Neuronal stem cell (in vitro differentiated cells): ENCODE measurements around the gene ZNF718.
"Not testable (repeated sequence)": the region's sequence is repeated elsewhere in the genome, so short reads cannot be mapped to it uniquely, and the experiment has no call there.

Experiments
- DNase-seq: peaks from one replicate; pipeline ENCODE4 v3.0.0-alpha.2; 2013; ENCODE audit warnings: low spot score
- H2AFZ ChIP-seq: one replicate; pipeline ENCODE4 v1.6.1; 2013; ENCODE audit warnings: mild to moderate bottlenecking, low read length, inconsistent platforms
- H2AK5ac ChIP-seq: 2 replicates; pipeline ENCODE4 v1.6.1; 2013; ENCODE audit warnings: low read depth, mild to moderate bottlenecking, inconsistent platforms, low read length, moderate library complexity, mixed read lengths
- H2BK120ac ChIP-seq: 2 replicates; pipeline ENCODE4 v1.6.1; 2013; ENCODE audit warnings: low read depth, mild to moderate bottlenecking, inconsistent platforms, low read length, moderate library complexity, mixed read lengths
- H2BK12ac ChIP-seq: one replicate; pipeline ENCODE4 v1.6.1; 2013; ENCODE audit warnings: low read length, inconsistent platforms
- H2BK15ac ChIP-seq: 2 replicates; pipeline ENCODE4 v1.6.1; 2013; ENCODE audit warnings: mild to moderate bottlenecking, low read length, inconsistent platforms, mixed read lengths
- H2BK5ac ChIP-seq: one replicate; pipeline ENCODE4 v1.6.1; 2013; ENCODE audit warnings: inconsistent platforms, mild to moderate bottlenecking, low read length, moderate library complexity
- H3K14ac ChIP-seq: one replicate; pipeline ENCODE4 v1.6.1; 2013; ENCODE audit warnings: low read length, inconsistent platforms
- H3K18ac ChIP-seq: 2 replicates; pipeline ENCODE4 v1.6.1; 2013; ENCODE audit warnings: low read length, inconsistent platforms
- H3K23ac ChIP-seq: 2 replicates; pipeline ENCODE4 v1.6.1; 2013; ENCODE audit warnings: low read depth, mild to moderate bottlenecking, mixed read lengths, low read length, inconsistent platforms; ENCODE audit not compliant: poor library complexity
- H3K27ac ChIP-seq: replicated peaks from 3 replicates; pipeline ENCODE4 v1.5.1; 2013; ENCODE audit warnings: low read length, inconsistent platforms
- H3K27me3 ChIP-seq, 3 experiments: 2 replicates each; pipeline ENCODE4 v1.6.1; 2013; ENCODE audit warnings: low read length in 3 of 3, mild to moderate bottlenecking in 2 of 3, inconsistent platforms in 1 of 3, low read depth in 1 of 3, mixed read lengths in 1 of 3, moderate library complexity in 1 of 3; ENCODE audit not compliant: control insufficient read depth in 3 of 3, insufficient read depth in 3 of 3
- H3K36me3 ChIP-seq, 2 donors: replicated peaks in 1 of 2; 2 replicates each; pipeline ENCODE4 v1.6.1; 2013; ENCODE audit warnings: low read length in 2 of 2; ENCODE audit not compliant: control insufficient read depth in 2 of 2, insufficient read depth in 2 of 2
- H3K4ac ChIP-seq: 2 replicates; pipeline ENCODE4 v1.6.1; 2013; ENCODE audit warnings: inconsistent platforms, mild to moderate bottlenecking, low read length, moderate library complexity
- H3K4me1 ChIP-seq, 2 donors: 1 replicate in 1 of 2; 2 replicates in 1 of 2; pipeline ENCODE4 v1.6.1; 2013; ENCODE audit warnings: low read length in 2 of 2, low read depth in 1 of 2; ENCODE audit not compliant: control insufficient read depth in 2 of 2, insufficient read depth in 1 of 2
- H3K4me2 ChIP-seq: one replicate; pipeline ENCODE4 v1.6.1; 2013; ENCODE audit warnings: mild to moderate bottlenecking, low read length, inconsistent platforms; ENCODE audit not compliant: insufficient read depth, poor library complexity, severe bottlenecking
- H3K4me3 ChIP-seq, 2 donors: 2 replicates each; pipeline ENCODE4 v1.5.1; 2013; ENCODE audit warnings: low read length in 2 of 2, mild to moderate bottlenecking in 2 of 2, inconsistent platforms in 1 of 2, moderate library complexity in 1 of 2
- H3K79me1 ChIP-seq: one replicate; pipeline ENCODE4 v1.6.1; 2013; ENCODE audit warnings: low read depth, mild to moderate bottlenecking, inconsistent platforms, low read length, moderate library complexity
- H3K9ac ChIP-seq: one replicate; pipeline ENCODE4 v1.6.1; 2013; ENCODE audit warnings: mild to moderate bottlenecking, low read depth, low read length, inconsistent platforms; ENCODE audit not compliant: poor library complexity
- H3K9me3 ChIP-seq, 2 donors: replicated peaks in 1 of 2; 2 replicates each; pipeline versions ENCODE3 to v1.6.1; 2013; ENCODE audit warnings: low read length in 2 of 2, mild to moderate bottlenecking in 2 of 2, inconsistent platforms in 1 of 2, low read depth in 1 of 2, mixed read lengths in 1 of 2, moderate library complexity in 1 of 2; ENCODE audit not compliant: control insufficient read depth in 2 of 2, insufficient read depth in 1 of 2
- H4K8ac ChIP-seq: one replicate; pipeline ENCODE4 v1.6.1; 2013; ENCODE audit warnings: low read depth, mild to moderate bottlenecking, inconsistent platforms, low read length, moderate library complexity
- H4K91ac ChIP-seq: one replicate; pipeline ENCODE4 v1.6.1; 2013; ENCODE audit warnings: low read length, low read depth, mild to moderate bottlenecking, inconsistent platforms; ENCODE audit not compliant: poor library complexity
- WGBS, 2 donors: extraction: QIAGEN DNeasy Blood & Tissue Kit; methylation state at CpG; one replicate each; pipeline ENCODE4 v1.1.7; 2013; ENCODE audit warnings: missing lambda C conversion rate in 2 of 2, mixed read lengths in 1 of 2; ENCODE audit not compliant: insufficient read length in 2 of 2, insufficient replicate concordance in 1 of 2; ENCODE audit errors: extremely low coverage in 2 of 2; 5-methylcytosine and 5-hydroxymethylcytosine counted together

Gene ZNF718

GRCh38 chr4:188091-188490, 63.8 kb downstream of the ZNF718 start:
- Histone ChIP-seq H3K9ac (no peak overlapping the region), H3K27ac (no peak overlapping the region), H2AFZ (no peak overlapping the region), H2BK120ac (no peak overlapping the region), H3K4ac (no peak overlapping the region), H3K4me1 (no peaks in the 10 kb centered on the region), H4K8ac (no peak overlapping the region), H3K27me3 (no peaks in the 10 kb centered on the region), H2BK5ac (no peak overlapping the region), H3K79me1 (peaks cover 2% of the 10 kb centered on the region), H4K91ac (no peak overlapping the region), H2BK12ac (no peak overlapping the region), H3K9me3 (peaks cover 12 to 44% of the 10 kb centered on the region in 2 donors), H2BK15ac (no peak overlapping the region), H2AK5ac (no peak overlapping the region), H3K18ac (no peak overlapping the region), H3K36me3 (no peaks in the 10 kb centered on the region), H3K4me3 (no peak overlapping the region), H3K23ac (no peak overlapping the region), H3K14ac (no peak overlapping the region), H3K4me2 (no peak overlapping the region)
- no CpG with 5 or more reads among the region's 3 CpGs for WGBS, 2 donors
- DNase-seq: no peak

- not testable (repeated sequence) for H3K4me3 ChIP-seq, H2BK12ac ChIP-seq, H2BK120ac ChIP-seq, H3K18ac ChIP-seq, DNase-seq, H3K14ac ChIP-seq, H2BK15ac ChIP-seq, H2BK5ac ChIP-seq, H3K27me3 ChIP-seq, H2AK5ac ChIP-seq, H3K4me1 ChIP-seq, H3K36me3 ChIP-seq, H3K23ac ChIP-seq, H4K91ac ChIP-seq, H2AFZ ChIP-seq, H4K8ac ChIP-seq, H3K4me2 ChIP-seq, H3K4ac ChIP-seq, H3K27ac ChIP-seq, H3K79me1 ChIP-seq, H3K9ac ChIP-seq
- peaks cover 0 to 15% of the 10 kb centered on the region in 2 donors for H3K9me3 ChIP-seq
- no CpG with 5 or more reads among the region's 3 CpGs for WGBS, 2 donors
These were observed 70.9 kb downstream of the ZNF718 start for GRCh38 chr4:195159-195558.

- no peak overlapping the region for H2BK5ac ChIP-seq
- H3K14ac ChIP-seq: no peak overlapping the region
- H3K27me3 ChIP-seq: no peaks in the 10 kb centered on the region
- peaks cover 1% of the 10 kb centered on the region for H3K79me1 ChIP-seq
- H4K8ac ChIP-seq: no peak overlapping the region
- no peak for DNase-seq
- H2BK12ac ChIP-seq: no peak overlapping the region
- H2AFZ ChIP-seq: no peak overlapping the region
- no peak overlapping the region for H3K4me2 ChIP-seq
- H3K4me3 ChIP-seq: no peak overlapping the region
- H3K36me3 ChIP-seq: peaks cover 2 to 15% of the 10 kb centered on the region in 2 donors
- no peak overlapping the region for H2BK15ac ChIP-seq
- H3K9me3 ChIP-seq: peaks cover 11 to 63% of the 10 kb centered on the region in 2 donors
- no peaks in the 10 kb centered on the region for H3K4me1 ChIP-seq
- H3K9ac ChIP-seq: no peak overlapping the region
- H3K23ac ChIP-seq: no peak overlapping the region
- WGBS, 2 donors: 100% methylated on average over 1 of the region's 3 CpGs; no CpG with 5 or more reads in 1 of the 2 donors
- no peak overlapping the region for H4K91ac ChIP-seq
- H2AK5ac ChIP-seq: no peak overlapping the region
- no peak overlapping the region for H3K18ac ChIP-seq
- no peak overlapping the region for H3K27ac ChIP-seq
- H3K4ac ChIP-seq: no peak overlapping the region
- H2BK120ac ChIP-seq: no peak overlapping the region
These were observed 76.6 kb downstream of the ZNF718 start for GRCh38 chr4:200936-201335.

GRCh38 chr4:202822-203221, 78.5 kb downstream of the ZNF718 start:
- peaks cover 23 to 81% of the 10 kb centered on the region in 2 donors for H3K9me3 ChIP-seq

More at GRCh38 chr4:202822-203221, 78.5 kb downstream of the ZNF718 start:
- H3K27me3 ChIP-seq, H3K79me1 ChIP-seq, H2AFZ ChIP-seq, H3K27ac ChIP-seq, H4K8ac ChIP-seq, H2BK12ac ChIP-seq, H4K91ac ChIP-seq, H3K4ac ChIP-seq, H3K4me3 ChIP-seq, H3K9ac ChIP-seq, H2BK120ac ChIP-seq, H3K4me1 ChIP-seq, H3K23ac ChIP-seq, H3K14ac ChIP-seq, H2AK5ac ChIP-seq, H3K18ac ChIP-seq, DNase-seq, H2BK5ac ChIP-seq, H2BK15ac ChIP-seq, H3K4me2 ChIP-seq: not testable (repeated sequence)
- peaks cover 2 to 15% of the 10 kb centered on the region in 2 donors for H3K36me3 ChIP-seq
